ENCODE measurements around the gene HES5.
A peak's percentile ranks its signal among the peaks of the same experiment; 100 is the strongest.

HES5 gene

GRCh38 chr1:2533365-2533764, 3.3 kb upstream of the HES5 start:
- DNase-seq, result no peak

- DNase-seq, result peak in 30 of 56 donors; percentile 29 to 80 (median 56)
Measured at GRCh38 chr1:2532485-2533160, 2.6 kb upstream of the HES5 start.

- DNase-seq, result peak in 38 of 56 donors; percentile 5 to 79 (median 44)
Measured at GRCh38 chr1:2530513-2531361, 674 bp upstream of the HES5 start.

- peak in 10 of 56 donors; percentile 32 to 65 (median 53) for DNase-seq
Measured at GRCh38 chr1:2528966-2529783, 888 bp downstream of the HES5 start.

- peak in 18 of 56 donors; percentile 22 to 74 (median 53) for DNase-seq
Measured at GRCh38 chr1:2528611-2528965, 1.5 kb downstream of the HES5 start.

- DNase-seq, result peak in 41 of 56 donors; percentile 4 to 78 (median 55)
Measured at GRCh38 chr1:2528016-2528415, 2.0 kb downstream of the HES5 start.

GRCh38 chr1:2527556-2527860, 2.6 kb downstream of the HES5 start:
- DNase-seq, result peak in 2 of 56 donors; percentile 45 to 59

- peak in 51 of 56 donors; percentile 22 to 88 (median 71) for DNase-seq
Measured at GRCh38 chr1:2526824-2527555, 3.1 kb downstream of the HES5 start.

- DNase-seq, result peak; percentile 45 to 98 (median 90)
Measured at GRCh38 chr1:2525920-2526823, 3.9 kb downstream of the HES5 start, which contains the start of gene PANK4. TSS of gene PANK4 (minus strand) at chr1:2526596. CDS start at chr1:2526587, 9 bp downstream.

- DNase-seq, result no peak
Measured at GRCh38 chr1:2525572-2525919, 4.5 kb downstream of the HES5 start.

- no peak for DNase-seq
Measured at GRCh38 chr1:2523891-2524609, 6.0 kb downstream of the HES5 start.

- DNase-seq, result no peak
Measured at GRCh38 chr1:2523191-2523890, 6.7 kb downstream of the HES5 start.

- no peak for DNase-seq
Measured at GRCh38 chr1:2522230-2522629, 7.8 kb downstream of the HES5 start.

GRCh38 chr1:2520806-2521205, 9.3 kb downstream of the HES5 start:
- DNase-seq, result no peak

- no peak for DNase-seq
Measured at GRCh38 chr1:2520206-2520605, 9.9 kb downstream of the HES5 start.

GRCh38 chr1:2519729-2520128, 10.3 kb downstream of the HES5 start:
- no peak for DNase-seq

GRCh38 chr1:2519029-2519685, 10.9 kb downstream of the HES5 start:
- DNase-seq, result peak in 5 of 56 donors; percentile 20 to 62 (median 35)

- DNase-seq, result peak in 16 of 56 donors; percentile 10 to 70 (median 34)
Measured at GRCh38 chr1:2518528-2518927, 11.5 kb downstream of the HES5 start.

Data from nucleus accumbens (tissue), 56 donors.